ENCODE data around the gene PRMT9.

- TF ChIP-seq EP300 (IDR thresholded peaks at IDR 0.05; ENCODE audit: low read depth), result no peak
- TF ChIP-seq POLR2A (IDR thresholded peaks at IDR 0.05), result no peak
- no peak for TF ChIP-seq CTCF (IDR thresholded peaks at IDR 0.05)
- no peak for TF ChIP-seq POLR2AphosphoS5 (IDR thresholded peaks at IDR 0.05)
Measured at GRCh38 chr4:147610686-147611085, 73.3 kb downstream of the PRMT9 start.
